HG03159 (cell line): ENCODE results near the gene MTUS2.
"Not testable (repeated sequence)": the region's sequence is repeated elsewhere in the genome, so short reads cannot be mapped to it uniquely, and the experiment has no call there.

Experiments used
- ATAC-seq: cut with Tn5 transposase; IDR thresholded peaks from one replicate; pipeline ENCODE4 v1.9.1; 2021; ENCODE audit warnings: mild to moderate bottlenecking, moderate library complexity; ENCODE audit not compliant: unreplicated experiment

The MTUS2 gene

GRCh38 chr13:29210676-29211075 lies 390.5 kb downstream of the MTUS2 start:
- no peak for ATAC-seq

- not testable (repeated sequence) for ATAC-seq
Measured at GRCh38 chr13:29211162-29211561, 391.0 kb downstream of the MTUS2 start.

- ATAC-seq, result no peak
Measured at GRCh38 chr13:29222458-29222857, 402.3 kb downstream of the MTUS2 start.

- no peak for ATAC-seq
Measured at GRCh38 chr13:29224206-29224605, 404.1 kb downstream of the MTUS2 start.

DNA sequence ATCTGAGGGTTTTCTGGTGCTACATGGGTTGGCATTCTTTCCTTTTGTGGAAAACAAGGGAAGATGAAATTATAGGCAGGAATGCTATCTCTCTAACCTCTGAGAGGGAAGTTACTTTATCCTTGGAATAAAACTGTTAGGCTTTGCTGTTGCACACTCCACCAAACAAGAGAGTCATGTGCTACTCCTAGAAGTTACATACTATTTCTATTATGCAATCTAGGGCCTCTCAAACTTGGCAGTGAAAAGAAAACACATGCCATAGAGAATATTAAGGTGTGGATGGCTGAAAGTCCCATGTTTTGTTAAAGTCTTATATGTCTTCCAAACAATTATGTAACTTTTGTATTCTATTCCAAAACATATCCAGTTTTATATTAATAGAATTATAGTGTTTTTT lies 407.4 kb downstream of the MTUS2 start:
- ATAC-seq, result no peak

- ATAC-seq, result no peak
Measured at GRCh38 chr13:29230299-29230845, 410.2 kb downstream of the MTUS2 start.

DNA sequence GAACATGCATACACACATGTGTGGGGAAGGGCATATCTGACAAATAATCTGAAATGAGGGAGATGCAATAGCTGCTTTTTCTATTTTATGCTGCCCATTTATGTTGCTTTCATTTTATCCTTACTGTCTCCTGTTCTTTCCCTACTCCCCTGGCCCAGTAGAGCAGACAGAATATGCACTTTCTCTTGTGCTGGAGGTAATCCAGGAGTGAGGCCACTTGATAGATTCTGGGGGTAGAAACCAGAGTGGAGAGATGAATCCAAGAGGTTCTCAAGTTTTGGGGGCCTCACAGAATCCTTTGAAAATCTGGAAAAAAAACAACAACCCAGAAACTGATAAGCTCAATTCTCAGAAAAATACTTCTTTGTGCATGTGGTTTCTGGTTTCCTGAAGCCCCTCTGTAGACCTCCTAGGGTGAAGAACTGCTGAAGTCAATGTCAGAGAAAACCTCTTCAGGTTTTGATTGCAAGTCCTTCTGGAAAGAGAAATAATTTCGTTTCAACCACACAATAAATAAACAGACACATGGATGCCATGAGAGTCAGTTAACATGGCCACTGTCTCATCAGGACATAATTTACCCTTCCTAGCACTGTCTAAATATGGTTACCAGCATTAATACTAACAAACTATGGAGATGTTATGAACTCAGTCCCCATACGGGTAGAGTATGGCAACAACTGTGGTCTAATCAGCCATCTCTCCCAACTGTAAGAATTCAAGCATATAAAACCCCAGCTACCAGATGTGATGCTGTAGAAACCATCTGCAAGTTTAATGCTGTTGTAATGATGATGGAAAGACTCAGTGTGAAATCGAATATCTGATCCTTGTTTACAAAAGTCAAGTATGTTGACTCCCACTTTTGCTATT lies 419.8 kb downstream of the MTUS2 start:
- ATAC-seq, result no peak

GRCh38 chr13:29254626-29255370 lies 434.7 kb downstream of the MTUS2 start:
- no peak for ATAC-seq

GRCh38 chr13:29255567-29255966 lies 435.4 kb downstream of the MTUS2 start:
- ATAC-seq, result no peak

DNA sequence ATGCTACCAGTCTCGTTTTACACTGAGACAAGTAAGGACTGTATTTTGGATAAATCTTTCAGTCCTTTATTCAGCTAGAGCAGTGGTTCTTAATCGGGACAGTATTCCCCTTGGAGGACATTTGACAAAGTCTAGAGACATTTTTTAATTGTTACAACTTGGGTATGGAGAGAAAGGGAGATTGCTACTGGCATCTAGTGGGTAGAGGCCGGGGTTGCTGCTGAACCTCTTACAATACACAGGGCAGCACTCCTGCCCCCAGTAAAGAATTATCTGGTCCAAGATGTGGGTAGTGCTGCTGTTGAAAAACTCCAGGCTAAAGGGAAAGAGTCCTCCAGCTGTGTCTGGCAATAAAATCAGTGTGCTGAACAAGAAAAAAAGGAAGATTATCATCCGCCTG lies 440.5 kb downstream of the MTUS2 start:
- no peak for ATAC-seq

DNA sequence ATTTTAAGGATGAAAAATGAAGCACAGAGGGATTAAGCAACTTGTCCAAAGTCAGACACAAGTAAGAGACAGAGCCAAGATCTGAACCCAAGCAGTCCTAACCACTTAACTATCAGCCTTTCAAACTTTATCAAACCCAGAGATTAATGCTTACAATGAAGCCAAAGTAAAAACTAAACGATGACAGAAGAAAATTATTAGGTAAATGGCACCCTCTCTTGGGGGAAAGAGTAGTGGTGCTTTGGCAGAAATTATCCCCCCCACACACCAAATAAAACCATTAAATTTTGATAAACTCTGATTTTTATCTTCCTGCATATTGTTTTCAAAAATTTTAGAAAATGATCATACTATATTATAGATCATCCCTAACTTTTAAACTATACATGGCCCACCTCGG lies 446.1 kb downstream of the MTUS2 start:
- ATAC-seq, result no peak

DNA sequence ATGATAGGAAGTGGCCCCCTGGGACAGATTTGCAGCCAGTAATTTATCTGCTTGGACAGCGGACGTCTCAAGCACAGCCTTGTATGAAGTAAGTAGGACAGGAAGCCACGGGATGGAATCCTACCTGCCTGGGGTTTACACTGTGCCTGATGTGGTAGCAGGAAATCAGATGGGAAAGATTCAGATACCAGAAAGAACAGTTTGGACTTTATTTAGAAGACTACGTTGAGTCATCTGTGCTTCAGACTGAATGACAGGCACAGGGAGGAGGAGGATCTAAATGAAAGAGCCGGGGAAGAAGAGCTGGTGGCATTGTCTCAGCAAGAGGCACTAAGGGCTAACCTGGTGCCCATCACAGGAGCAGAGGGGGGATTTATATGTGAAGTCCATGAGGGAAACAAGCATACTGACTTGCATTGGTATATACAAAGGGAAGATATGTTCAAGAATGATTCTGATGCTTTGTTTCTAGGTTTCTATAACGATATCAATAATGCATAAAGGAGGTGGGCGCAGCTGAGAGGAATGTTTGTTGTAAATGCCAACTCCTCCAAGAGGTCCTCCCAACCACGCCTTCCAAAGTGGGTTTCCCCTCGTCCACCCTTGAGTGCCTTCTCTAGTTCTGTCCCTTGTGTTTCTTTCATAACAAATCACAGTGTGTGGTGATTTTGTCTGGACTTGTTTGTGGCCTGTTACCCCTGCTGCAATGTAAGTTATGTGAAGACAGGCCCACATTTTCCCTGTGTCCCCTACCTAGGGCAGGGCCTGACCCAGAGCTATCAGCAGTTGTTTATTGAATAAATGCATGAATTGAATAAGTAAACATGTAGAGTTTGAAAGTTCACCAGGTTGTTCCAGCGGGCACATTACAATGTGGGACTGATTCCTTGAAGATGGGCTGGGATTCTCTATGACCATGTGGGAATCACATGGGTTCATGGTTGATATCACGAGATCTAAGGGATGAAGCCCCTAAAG lies 446.9 kb downstream of the MTUS2 start:
- no peak for ATAC-seq

GRCh38 chr13:29270271-29270985 lies 450.3 kb downstream of the MTUS2 start:
- ATAC-seq, result no peak

GRCh38 chr13:29271606-29272005 lies 451.5 kb downstream of the MTUS2 start:
- ATAC-seq, result no peak

- no peak for ATAC-seq
Measured at GRCh38 chr13:29279356-29280254, 459.5 kb downstream of the MTUS2 start.

GRCh38 chr13:29281932-29282495 lies 461.9 kb downstream of the MTUS2 start:
- no peak for ATAC-seq

- no peak for ATAC-seq
Measured at GRCh38 chr13:29284726-29285125, 464.6 kb downstream of the MTUS2 start.

GRCh38 chr13:29287237-29287636 lies 467.1 kb downstream of the MTUS2 start:
- ATAC-seq, result no peak

DNA sequence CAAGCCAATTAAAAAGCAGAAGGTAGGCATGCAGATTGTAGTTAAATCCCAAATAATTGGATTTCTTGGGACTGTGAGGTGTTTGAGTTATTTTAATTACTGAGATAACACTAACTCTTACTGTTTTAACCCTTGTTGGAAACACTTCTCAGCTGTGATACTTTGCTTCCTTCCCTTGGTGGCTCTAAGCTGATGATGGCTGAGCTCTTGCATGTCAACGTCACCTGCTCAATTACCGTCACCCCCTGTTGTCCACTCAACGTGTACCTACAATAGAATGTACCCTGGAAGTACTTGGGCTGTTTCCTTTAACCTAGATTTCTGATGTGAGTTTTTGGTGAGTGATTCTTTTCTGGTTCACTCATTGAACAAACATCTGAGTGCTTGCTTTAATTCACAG lies 471.9 kb downstream of the MTUS2 start:
- ATAC-seq, result no peak
